ENCODE data around the gene GHDC. TPM values are rescaled to one million over a fixed set of nuclear protein-coding genes. Genes with fewer than 3 reads are reported as not detected.
"Not testable (repeated sequence)": the region's sequence is repeated elsewhere in the genome, so short reads cannot be mapped to it uniquely, and the experiment has no call there.

The GHDC gene
- total and polyA plus RNA-seq, 3 experiments from 2014 or later = 18.4 to 23.1 (median 21.7) TPM

DNA sequence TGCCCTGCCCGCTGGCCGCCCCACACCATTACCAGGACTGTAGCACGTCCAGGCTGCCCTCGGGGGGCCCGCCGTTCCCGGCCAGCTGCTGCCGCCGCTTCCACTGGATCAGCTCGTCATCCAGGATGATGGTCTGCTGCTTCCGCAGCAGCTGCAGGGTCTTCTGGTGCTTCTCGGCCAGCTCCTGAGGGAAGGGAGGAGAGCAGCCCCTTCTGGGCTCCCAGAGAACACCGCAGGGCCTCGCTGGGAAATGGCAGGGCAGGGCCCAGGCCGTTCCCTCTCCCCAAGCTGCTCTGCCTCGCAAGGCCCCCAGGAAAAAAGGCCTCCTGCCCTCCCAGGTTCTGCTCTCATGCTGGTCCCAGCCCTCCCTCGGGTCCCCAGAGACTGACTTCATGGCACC, 25.0 kb upstream of the GHDC start:
- CTCF ChIA-PET; DNase-seq; H3K4me3 Mint-ChIP-seq; H3K27ac ChIP-seq (ENCODE audit: low read depth, low read length); H3K4me1 ChIP-seq (ENCODE audit: insufficient read depth, low read length); POLR2A ChIA-PET; H3K9me3 ChIP-seq (ENCODE audit: low read length); H3K27me3 Mint-ChIP-seq; H3K4me3 ChIP-seq (ENCODE audit: low read length); H3K9me3 Mint-ChIP-seq; H3K27me3 ChIP-seq (ENCODE audit: insufficient read depth, low read length, poor library complexity, severe bottlenecking); H3K4me1 Mint-ChIP-seq; H3K27ac Mint-ChIP-seq: not testable (repeated sequence)
- H3K36me3 ChIP-seq (ENCODE audit: insufficient read depth, low read length) = peaks cover 54% of the 10 kb centered on the region
- H3K36me3 Mint-ChIP-seq = peaks cover 7 to 83% (median 22%) of the 10 kb centered on the region in 3 donors

DNA sequence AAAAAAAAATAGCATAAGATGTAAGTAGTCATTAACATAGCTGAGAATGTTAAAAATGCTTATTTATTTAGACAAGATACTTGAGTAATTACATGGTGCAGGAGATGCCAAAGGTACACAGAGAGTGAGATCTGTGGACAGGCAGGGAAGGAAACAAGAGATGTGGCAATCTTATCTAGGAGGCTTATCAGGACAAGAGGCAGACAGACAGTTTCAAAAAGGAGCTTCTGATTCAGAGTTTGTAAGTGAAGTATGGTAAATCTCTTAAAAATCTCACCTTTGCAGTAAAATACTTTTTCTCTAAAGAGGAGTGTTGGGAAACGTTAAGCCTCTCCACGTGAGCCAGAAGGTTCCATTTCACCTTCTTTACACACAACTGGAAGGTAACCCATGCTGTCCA, 19.9 kb upstream of the GHDC start:
- Histone ChIP-seq H3K9me3 (ENCODE audit: low read length) (no peaks in the 10 kb centered on the region), H3K36me3 (ENCODE audit: insufficient read depth, low read length) (peaks cover 60% of the 10 kb centered on the region), H3K4me3 (ENCODE audit: low read length) (no peak overlapping the region), H3K27me3 (ENCODE audit: insufficient read depth, low read length, poor library complexity, severe bottlenecking) (no peaks in the 10 kb centered on the region), H3K4me1 (ENCODE audit: insufficient read depth, low read length) (no peaks in the 10 kb centered on the region), H3K27ac (ENCODE audit: low read depth, low read length) (no peak overlapping the region)
- ChIA-PET POLR2A (no interaction called here), CTCF (no interaction called here)
- Mint-ChIP-seq H3K4me1 (no peaks in the 10 kb centered on the region), H3K4me3 (no peak overlapping the region), H3K36me3 (peaks cover 7 to 86% (median 27%) of the 10 kb centered on the region in 3 donors), H3K27me3 (no peaks in the 10 kb centered on the region), H3K27ac (peak overlapping the region in 3 of 8 donors; percentile 17 to 76 (median 57)), H3K9me3 (no peaks in the 10 kb centered on the region)
- no peak for DNase-seq

DNA sequence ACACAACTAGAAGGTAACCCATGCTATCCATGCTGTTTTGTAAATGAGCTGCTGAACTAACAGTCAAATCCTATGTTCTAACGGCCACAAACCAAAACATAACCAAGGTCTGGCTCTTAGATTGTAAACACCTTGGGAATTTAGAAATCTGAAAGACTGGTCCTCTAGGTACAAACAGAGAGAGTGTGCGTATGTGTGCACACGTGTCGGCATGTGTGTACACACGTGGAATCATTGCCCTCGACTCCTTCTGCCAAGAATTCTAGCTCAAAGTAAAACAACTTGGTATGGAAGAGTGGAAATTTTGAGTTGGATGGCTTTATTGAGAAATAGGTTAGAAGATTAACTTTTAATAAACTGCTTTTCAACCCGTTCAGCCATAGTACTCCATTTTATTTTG, 18.1 kb upstream of the GHDC start:
- H3K27me3 Mint-ChIP-seq = no peaks in the 10 kb centered on the region
- peak overlapping the region in 1 of 8 donors; percentile 39 for H3K27ac Mint-ChIP-seq
- ChIA-PET CTCF (interaction anchor here (0.8 to 2.0 kb wide), 2 partner anchors 10 to 12 kb away, joined by 3 to 8 read pairs; no protein-coding TSS in a partner anchor), POLR2A (no interaction called here)
- Histone ChIP-seq H3K9me3 (ENCODE audit: low read length) (no peaks in the 10 kb centered on the region), H3K4me1 (ENCODE audit: insufficient read depth, low read length) (no peaks in the 10 kb centered on the region), H3K27me3 (ENCODE audit: insufficient read depth, low read length, poor library complexity, severe bottlenecking) (no peaks in the 10 kb centered on the region), H3K4me3 (ENCODE audit: low read length) (no peak overlapping the region), H3K27ac (ENCODE audit: low read depth, low read length) (no peak overlapping the region), H3K36me3 (ENCODE audit: insufficient read depth, low read length) (peaks cover 60% of the 10 kb centered on the region)
- peaks cover 6 to 82% (median 22%) of the 10 kb centered on the region in 3 donors for H3K36me3 Mint-ChIP-seq
- DNase-seq = no peak
- H3K9me3 Mint-ChIP-seq = no peaks in the 10 kb centered on the region
- H3K4me3 Mint-ChIP-seq = no peak overlapping the region
- no peaks in the 10 kb centered on the region for H3K4me1 Mint-ChIP-seq

GRCh38 chr17:42211921-42212341, 17.6 kb upstream of the GHDC start:
- H3K27ac Mint-ChIP-seq; H3K4me1 ChIP-seq (ENCODE audit: insufficient read depth, low read length); H3K27ac ChIP-seq (ENCODE audit: low read depth, low read length); H3K4me3 ChIP-seq (ENCODE audit: low read length); POLR2A ChIA-PET; H3K9me3 ChIP-seq (ENCODE audit: low read length); H3K4me1 Mint-ChIP-seq; H3K27me3 Mint-ChIP-seq; H3K27me3 ChIP-seq (ENCODE audit: insufficient read depth, low read length, poor library complexity, severe bottlenecking); H3K9me3 Mint-ChIP-seq; H3K4me3 Mint-ChIP-seq; DNase-seq: not testable (repeated sequence)
- peaks cover 1 to 82% (median 20%) of the 10 kb centered on the region in 3 donors for H3K36me3 Mint-ChIP-seq
- H3K36me3 ChIP-seq (ENCODE audit: insufficient read depth, low read length) = peaks cover 59% of the 10 kb centered on the region
- CTCF ChIA-PET = interaction anchor here (0.8 to 2.0 kb wide), 2 partner anchors 10 to 11 kb away, joined by 3 to 8 read pairs; no protein-coding TSS in a partner anchor

GRCh38 chr17:42210046-42210445, 15.8 kb upstream of the GHDC start:
- peaks cover 0 to 81% (median 18%) of the 10 kb centered on the region in 3 donors for H3K36me3 Mint-ChIP-seq
- H3K36me3 ChIP-seq (ENCODE audit: insufficient read depth, low read length) = peaks cover 45% of the 10 kb centered on the region
- POLR2A ChIA-PET = no interaction called here

GRCh38 chr17:42206153-42206612, 11.9 kb upstream of the GHDC start:
- H3K27me3 Mint-ChIP-seq; H3K9me3 Mint-ChIP-seq; H3K4me3 ChIP-seq (ENCODE audit: low read length); H3K27me3 ChIP-seq (ENCODE audit: insufficient read depth, low read length, poor library complexity, severe bottlenecking); H3K9me3 ChIP-seq (ENCODE audit: low read length); DNase-seq; H3K4me1 Mint-ChIP-seq; POLR2A ChIA-PET; CTCF ChIA-PET; H3K4me3 Mint-ChIP-seq; H3K27ac ChIP-seq (ENCODE audit: low read depth, low read length); H3K4me1 ChIP-seq (ENCODE audit: insufficient read depth, low read length): not testable (repeated sequence)
- Mint-ChIP-seq H3K36me3 (peaks cover 0 to 89% (median 23%) of the 10 kb centered on the region in 3 donors), H3K27ac (peak overlapping the region in 2 of 8 donors; percentile 29 to 87)
- H3K36me3 ChIP-seq (ENCODE audit: insufficient read depth, low read length) = peaks cover 57% of the 10 kb centered on the region

More at GRCh38 chr17:42210046-42210445, 15.8 kb upstream of the GHDC start:
- Mint-ChIP-seq H3K27ac (no peak overlapping the region), H3K9me3 (no peaks in the 10 kb centered on the region), H3K27me3 (no peaks in the 10 kb centered on the region), H3K4me3 (no peak overlapping the region), H3K4me1 (no peaks in the 10 kb centered on the region)
- CTCF ChIA-PET = interaction anchor here (1.8 to 1.9 kb wide), 2 partner anchors 12 to 39 kb away, joined by 3 read pairs; no protein-coding TSS in a partner anchor
- Histone ChIP-seq H3K9me3 (ENCODE audit: low read length) (no peaks in the 10 kb centered on the region), H3K4me3 (ENCODE audit: low read length) (no peak overlapping the region), H3K27ac (ENCODE audit: low read depth, low read length) (no peak overlapping the region), H3K4me1 (ENCODE audit: insufficient read depth, low read length) (no peaks in the 10 kb centered on the region), H3K27me3 (ENCODE audit: insufficient read depth, low read length, poor library complexity, severe bottlenecking) (no peaks in the 10 kb centered on the region)
- DNase-seq = no peak

GRCh38 chr17:42203354-42203753, 9.1 kb upstream of the GHDC start:
- H3K36me3 Mint-ChIP-seq = peaks cover 0 to 89% (median 24%) of the 10 kb centered on the region in 3 donors

GRCh38 chr17:42202696-42203095, 8.4 kb upstream of the GHDC start:
- H3K36me3 ChIP-seq (ENCODE audit: insufficient read depth, low read length) = peaks cover 41% of the 10 kb centered on the region
- POLR2A ChIA-PET = no interaction called here

More at GRCh38 chr17:42203354-42203753, 9.1 kb upstream of the GHDC start:
- ChIA-PET CTCF (no interaction called here), POLR2A (no interaction called here)
- Mint-ChIP-seq H3K27me3 (peaks cover 0 to 1% of the 10 kb centered on the region in 2 donors), H3K4me1 (no peaks in the 10 kb centered on the region), H3K9me3 (no peaks in the 10 kb centered on the region), H3K27ac (peak overlapping the region in 2 of 8 donors; percentile 55 to 82), H3K4me3 (no peak overlapping the region)
- Histone ChIP-seq H3K27me3 (ENCODE audit: insufficient read depth, low read length, poor library complexity, severe bottlenecking) (no peaks in the 10 kb centered on the region), H3K4me1 (ENCODE audit: insufficient read depth, low read length) (no peaks in the 10 kb centered on the region), H3K9me3 (ENCODE audit: low read length) (no peaks in the 10 kb centered on the region), H3K36me3 (ENCODE audit: insufficient read depth, low read length) (peaks cover 41% of the 10 kb centered on the region), H3K4me3 (ENCODE audit: low read length) (no peak overlapping the region), H3K27ac (ENCODE audit: low read depth, low read length) (no peak overlapping the region)
- DNase-seq = no peak

More at GRCh38 chr17:42202696-42203095, 8.4 kb upstream of the GHDC start:
- Mint-ChIP-seq H3K27me3 (peaks cover 0 to 1% of the 10 kb centered on the region in 2 donors), H3K36me3 (peaks cover 0 to 88% (median 24%) of the 10 kb centered on the region in 3 donors), H3K4me3 (no peak overlapping the region), H3K4me1 (no peaks in the 10 kb centered on the region), H3K27ac (peak overlapping the region in 2 of 8 donors; percentile 40 to 91), H3K9me3 (no peaks in the 10 kb centered on the region)
- DNase-seq = no peak
- Histone ChIP-seq H3K4me1 (ENCODE audit: insufficient read depth, low read length) (no peaks in the 10 kb centered on the region), H3K9me3 (ENCODE audit: low read length) (no peaks in the 10 kb centered on the region), H3K27me3 (ENCODE audit: insufficient read depth, low read length, poor library complexity, severe bottlenecking) (no peaks in the 10 kb centered on the region), H3K4me3 (ENCODE audit: low read length) (no peak overlapping the region), H3K27ac (ENCODE audit: low read depth, low read length) (no peak overlapping the region)
- CTCF ChIA-PET = no interaction called here

Measured in CD8-positive, alpha-beta memory T cell (primary cell).